ENCODE measurements around the gene RNF207.
A peak's percentile ranks its signal among the peaks of the same experiment; 100 is the strongest.

The RNF207 gene

GRCh38 chr1:6225651-6226050, 19.7 kb downstream of the RNF207 start:
- H3K4me2 ChIP-seq (ENCODE audit: low read length, poor library complexity, severe bottlenecking): no peak overlapping the region
- no peak overlapping the region for H3K27ac ChIP-seq (ENCODE audit: low read length, poor library complexity, severe bottlenecking)
- no peak overlapping the region for H2BK5ac ChIP-seq (ENCODE audit: low read depth, low read length, poor library complexity, severe bottlenecking)
- H2BK15ac ChIP-seq (ENCODE audit: low read depth, poor library complexity, severe bottlenecking): no peak overlapping the region
- no peak for DNase-seq
- H3K23ac ChIP-seq (ENCODE audit: low read length in 2 of 2): no peak overlapping the region
- H2BK12ac ChIP-seq (ENCODE audit: low read length in 2 of 2): no peak overlapping the region
- no peak overlapping the region for H2BK120ac ChIP-seq (ENCODE audit: low read depth, low read length)
- no peak overlapping the region for H4K91ac ChIP-seq (ENCODE audit: low read length)
- H3K4me1 ChIP-seq (ENCODE audit: control insufficient read depth, insufficient read depth, low read depth, low read length): peaks cover 9% of the 10 kb centered on the region
- no peak overlapping the region for H2AK5ac ChIP-seq (ENCODE audit: low read length, severe bottlenecking)
- no peak overlapping the region for H2AFZ ChIP-seq (ENCODE audit: low read depth, low read length)
- H3K27me3 ChIP-seq (ENCODE audit: control insufficient read depth in 1 of 2, insufficient read depth in 1 of 2, low read length in 2 of 2): no peaks in the 10 kb centered on the region
- no peak overlapping the region for H4K8ac ChIP-seq (ENCODE audit: low read length)
- no peaks in the 10 kb centered on the region for H3K9me3 ChIP-seq (ENCODE audit: control insufficient read depth, low read length)
- WGBS: 93% methylated on average over 8 of the region's 8 CpGs
- H3K14ac ChIP-seq (ENCODE audit: low read length in 2 of 2): no peak overlapping the region
- H3K4ac ChIP-seq (ENCODE audit: low read depth in 1 of 2, low read length in 2 of 2): no peak overlapping the region
- H3K36me3 ChIP-seq (ENCODE audit: control insufficient read depth in 1 of 2, insufficient read depth in 2 of 2, low read depth in 1 of 2, low read length in 2 of 2): peaks cover 54 to 66% of the 10 kb centered on the region in 2 experiments
- no peak overlapping the region for H3K9ac ChIP-seq (ENCODE audit: low read length)
- peaks cover 20% of the 10 kb centered on the region for H3K79me1 ChIP-seq (replicated peaks; ENCODE audit: low read length, poor library complexity, severe bottlenecking)
- no peak overlapping the region for H3K4me3 ChIP-seq (ENCODE audit: insufficient read depth in 1 of 2, low read depth in 1 of 2, low read length in 2 of 2)
- no peak overlapping the region for H3K18ac ChIP-seq (ENCODE audit: low read depth in 1 of 2, low read length in 2 of 2)

DNA sequence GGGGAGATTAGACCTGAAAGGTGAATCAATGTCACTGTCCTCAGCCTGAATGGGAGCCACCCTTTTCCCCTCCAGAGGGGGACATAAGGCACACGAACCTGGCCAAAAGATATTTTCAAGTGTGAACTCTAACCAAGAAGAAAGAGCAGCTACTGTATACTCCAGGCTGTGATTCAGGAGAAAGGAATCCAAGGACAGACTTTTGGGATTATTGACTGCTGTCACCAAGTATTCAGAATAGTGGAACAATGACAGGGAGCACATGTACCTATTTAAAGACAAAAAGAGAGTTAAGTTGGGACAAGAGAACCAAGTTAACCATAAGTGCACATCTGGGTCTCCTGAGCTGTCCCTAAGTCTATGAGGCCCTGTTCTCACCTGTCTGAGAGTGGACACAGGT, 27.5 kb downstream of the RNF207 start:
- H2BK12ac ChIP-seq (ENCODE audit: low read length in 2 of 2): no peak overlapping the region
- no peak overlapping the region for H3K9ac ChIP-seq (ENCODE audit: low read length)
- no peak overlapping the region for H3K18ac ChIP-seq (ENCODE audit: low read depth in 1 of 2, low read length in 2 of 2)
- peaks cover 33% of the 10 kb centered on the region for H3K79me1 ChIP-seq (replicated peaks; ENCODE audit: low read length, poor library complexity, severe bottlenecking)
- H2BK15ac ChIP-seq (ENCODE audit: low read depth, poor library complexity, severe bottlenecking): no peak overlapping the region
- H2BK5ac ChIP-seq (ENCODE audit: low read depth, low read length, poor library complexity, severe bottlenecking): no peak overlapping the region
- H3K4ac ChIP-seq (ENCODE audit: low read depth in 1 of 2, low read length in 2 of 2): no peak overlapping the region
- no peak overlapping the region for H3K23ac ChIP-seq (ENCODE audit: low read length in 2 of 2)
- H3K9me3 ChIP-seq (ENCODE audit: control insufficient read depth, low read length): no peaks in the 10 kb centered on the region
- no peak overlapping the region for H2AK5ac ChIP-seq (ENCODE audit: low read length, severe bottlenecking)
- DNase-seq: no peak
- no peak overlapping the region for H4K8ac ChIP-seq (ENCODE audit: low read length)
- no peak overlapping the region for H2BK120ac ChIP-seq (ENCODE audit: low read depth, low read length)
- H2AFZ ChIP-seq (ENCODE audit: low read depth, low read length): no peak overlapping the region
- H3K14ac ChIP-seq (ENCODE audit: low read length in 2 of 2): no peak overlapping the region
- H4K91ac ChIP-seq (ENCODE audit: low read length): no peak overlapping the region
- peaks cover 23 to 35% of the 10 kb centered on the region in 2 experiments for H3K36me3 ChIP-seq (ENCODE audit: control insufficient read depth in 1 of 2, insufficient read depth in 2 of 2, low read depth in 1 of 2, low read length in 2 of 2)
- H3K27me3 ChIP-seq (ENCODE audit: control insufficient read depth in 1 of 2, insufficient read depth in 1 of 2, low read length in 2 of 2): no peaks in the 10 kb centered on the region
- no peak overlapping the region for H3K4me2 ChIP-seq (ENCODE audit: low read length, poor library complexity, severe bottlenecking)
- 45% methylated on average over 1 of the region's 1 CpG for WGBS
- H3K4me3 ChIP-seq (ENCODE audit: insufficient read depth in 1 of 2, low read depth in 1 of 2, low read length in 2 of 2): no peak overlapping the region
- peaks cover 12% of the 10 kb centered on the region for H3K4me1 ChIP-seq (ENCODE audit: control insufficient read depth, insufficient read depth, low read depth, low read length)
- no peak overlapping the region for H3K27ac ChIP-seq (ENCODE audit: low read length, poor library complexity, severe bottlenecking)

DNA sequence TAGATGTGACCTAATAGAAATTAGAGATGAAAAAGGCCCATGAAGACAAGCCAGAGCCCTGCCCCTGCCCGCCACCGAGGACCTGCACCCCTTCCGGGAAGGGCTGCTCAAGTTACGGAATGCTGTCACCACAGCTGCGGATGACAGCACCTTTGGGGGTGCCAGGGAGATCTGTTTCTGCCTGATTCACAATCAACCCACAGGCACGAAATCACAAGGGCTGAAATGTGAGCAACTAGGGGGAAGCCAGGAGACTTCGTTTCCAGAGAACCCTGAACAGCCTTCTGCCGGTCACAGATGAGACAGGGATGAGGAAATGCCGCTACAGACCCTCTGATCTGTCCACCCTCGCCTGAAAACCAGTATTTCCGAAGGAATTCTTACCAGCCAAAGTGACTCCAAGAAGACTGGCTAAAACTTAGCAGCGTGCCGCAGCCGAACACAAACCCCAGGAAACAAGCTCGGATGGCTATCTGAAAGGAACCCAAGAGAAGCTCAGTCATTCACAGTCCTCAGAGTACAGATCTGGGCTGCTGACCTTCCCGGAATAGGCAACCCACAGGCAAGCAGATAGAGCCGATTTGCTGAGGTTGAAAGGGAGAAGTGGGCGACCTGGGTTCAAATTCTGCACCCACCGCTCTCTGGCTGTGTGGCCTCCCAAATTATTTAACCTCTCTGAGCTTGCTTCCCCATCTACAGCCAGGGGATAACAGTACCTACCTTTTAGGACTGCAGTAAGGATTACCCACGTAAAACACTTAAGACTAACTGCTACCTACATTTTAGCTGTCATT, 28.8 kb downstream of the RNF207 start:
- no peak overlapping the region for H3K14ac ChIP-seq (ENCODE audit: low read length in 2 of 2)
- no peak overlapping the region for H2BK15ac ChIP-seq (ENCODE audit: low read depth, poor library complexity, severe bottlenecking)
- peaks cover 12% of the 10 kb centered on the region for H3K4me1 ChIP-seq (ENCODE audit: control insufficient read depth, insufficient read depth, low read depth, low read length)
- H2BK5ac ChIP-seq (ENCODE audit: low read depth, low read length, poor library complexity, severe bottlenecking): no peak overlapping the region
- no peaks in the 10 kb centered on the region for H3K9me3 ChIP-seq (ENCODE audit: control insufficient read depth, low read length)
- no peak overlapping the region for H3K4ac ChIP-seq (ENCODE audit: low read depth in 1 of 2, low read length in 2 of 2)
- no peak overlapping the region for H4K91ac ChIP-seq (ENCODE audit: low read length)
- peaks cover 15 to 31% of the 10 kb centered on the region in 2 experiments for H3K36me3 ChIP-seq (ENCODE audit: control insufficient read depth in 1 of 2, insufficient read depth in 2 of 2, low read depth in 1 of 2, low read length in 2 of 2)
- no peak overlapping the region for H2BK12ac ChIP-seq (ENCODE audit: low read length in 2 of 2)
- H2AK5ac ChIP-seq (ENCODE audit: low read length, severe bottlenecking): no peak overlapping the region
- H3K79me1 ChIP-seq (replicated peaks; ENCODE audit: low read length, poor library complexity, severe bottlenecking): peaks cover 30% of the 10 kb centered on the region
- H3K18ac ChIP-seq (ENCODE audit: low read depth in 1 of 2, low read length in 2 of 2): peak overlapping the region in 1 of 2 experiments; percentile 91
- peak overlapping the region in 1 of 2 experiments; percentile 70 for H3K23ac ChIP-seq (ENCODE audit: low read length in 2 of 2)
- peak; percentile 17 for DNase-seq
- 59% methylated on average over 20 of the region's 20 CpGs for WGBS
- peak overlapping the region; percentile 95 to 99 for H3K4me3 ChIP-seq (ENCODE audit: insufficient read depth in 1 of 2, low read depth in 1 of 2, low read length in 2 of 2)
- no peak overlapping the region for H2AFZ ChIP-seq (ENCODE audit: low read depth, low read length)
- H2BK120ac ChIP-seq (ENCODE audit: low read depth, low read length): no peak overlapping the region
- peak overlapping the region; percentile 30 for H3K27ac ChIP-seq (ENCODE audit: low read length, poor library complexity, severe bottlenecking)
- peak overlapping the region; percentile 98 for H3K4me2 ChIP-seq (ENCODE audit: low read length, poor library complexity, severe bottlenecking)
- peak overlapping the region; percentile 92 for H3K9ac ChIP-seq (ENCODE audit: low read length)
- H3K27me3 ChIP-seq (ENCODE audit: control insufficient read depth in 1 of 2, insufficient read depth in 1 of 2, low read length in 2 of 2): peaks cover 0 to 7% of the 10 kb centered on the region in 2 experiments
- no peak overlapping the region for H4K8ac ChIP-seq (ENCODE audit: low read length)

- 2% methylated on average over 26 of the region's 30 CpGs for WGBS
- peaks cover 13 to 25% of the 10 kb centered on the region in 2 experiments for H3K36me3 ChIP-seq (ENCODE audit: control insufficient read depth in 1 of 2, insufficient read depth in 2 of 2, low read depth in 1 of 2, low read length in 2 of 2)
- no peak for DNase-seq
Measured at GRCh38 chr1:6235296-6235677, 29.4 kb downstream of the RNF207 start.

More at GRCh38 chr1:6235296-6235677, 29.4 kb downstream of the RNF207 start:
- peak overlapping the region; percentile 19 to 64 for H3K14ac ChIP-seq (ENCODE audit: low read length in 2 of 2)
- peak overlapping the region; percentile 83 to 91 for H3K18ac ChIP-seq (ENCODE audit: low read depth in 1 of 2, low read length in 2 of 2)
- H2BK120ac ChIP-seq (ENCODE audit: low read depth, low read length): no peak overlapping the region
- peak overlapping the region; percentile 92 for H3K9ac ChIP-seq (ENCODE audit: low read length)
- H3K4me2 ChIP-seq (ENCODE audit: low read length, poor library complexity, severe bottlenecking): peak overlapping the region; percentile 98
- peak overlapping the region in 1 of 2 experiments; percentile 70 for H3K23ac ChIP-seq (ENCODE audit: low read length in 2 of 2)
- peak overlapping the region in 1 of 2 experiments; percentile 22 for H3K4ac ChIP-seq (ENCODE audit: low read depth in 1 of 2, low read length in 2 of 2)
- peaks cover 0 to 13% of the 10 kb centered on the region in 2 experiments for H3K27me3 ChIP-seq (ENCODE audit: control insufficient read depth in 1 of 2, insufficient read depth in 1 of 2, low read length in 2 of 2)
- no peak overlapping the region for H2BK15ac ChIP-seq (ENCODE audit: low read depth, poor library complexity, severe bottlenecking)
- H3K9me3 ChIP-seq (ENCODE audit: control insufficient read depth, low read length): no peaks in the 10 kb centered on the region
- no peak overlapping the region for H2AFZ ChIP-seq (ENCODE audit: low read depth, low read length)
- peaks cover 27% of the 10 kb centered on the region for H3K79me1 ChIP-seq (replicated peaks; ENCODE audit: low read length, poor library complexity, severe bottlenecking)
- H3K4me1 ChIP-seq (ENCODE audit: control insufficient read depth, insufficient read depth, low read depth, low read length): peaks cover 12% of the 10 kb centered on the region
- no peak overlapping the region for H2AK5ac ChIP-seq (ENCODE audit: low read length, severe bottlenecking)
- H4K91ac ChIP-seq (ENCODE audit: low read length): no peak overlapping the region
- no peak overlapping the region for H2BK12ac ChIP-seq (ENCODE audit: low read length in 2 of 2)
- H2BK5ac ChIP-seq (ENCODE audit: low read depth, low read length, poor library complexity, severe bottlenecking): no peak overlapping the region
- no peak overlapping the region for H3K27ac ChIP-seq (ENCODE audit: low read length, poor library complexity, severe bottlenecking)
- H4K8ac ChIP-seq (ENCODE audit: low read length): peak overlapping the region; percentile 92
- peak overlapping the region; percentile 95 to 99 for H3K4me3 ChIP-seq (ENCODE audit: insufficient read depth in 1 of 2, low read depth in 1 of 2, low read length in 2 of 2)

All from mesenchymal stem cell (in vitro differentiated cells and primary cell).